BE2C (cell line): ENCODE results near the gene MSH6.

ENCODE experiments used
- DNase-seq: peaks from one replicate; pipeline ENCODE4 v3.0.0-alpha.2; 2020
- H3K27me3 ChIP-seq: fragments of 250-450 bp; sonication (Bioruptor Pico); 2 replicates; pipeline ENCODE4 v1.5.1; 2020; ENCODE audit warnings: mild to moderate bottlenecking
- H3K36me3 ChIP-seq: fragments of 250-450 bp; sonication (Bioruptor Pico); 2 replicates; pipeline ENCODE4 v1.5.1; 2020; ENCODE audit warnings: mild to moderate bottlenecking
- H3K4me1 ChIP-seq: fragments of 250-450 bp; sonication (Bioruptor Pico); 2 replicates; pipeline ENCODE4 v1.5.1; 2020
- H3K4me3 ChIP-seq: 2 replicates; pipeline ENCODE4 v1.5.1; 2011; ENCODE audit warnings: low read depth, low read length
- H3K9me3 ChIP-seq: fragments of 250-450 bp; sonication (Bioruptor Pico); 2 replicates; pipeline ENCODE4 v1.5.1; 2020
- CTCF ChIP-seq: IDR thresholded peaks from 2 replicates; pipeline ENCODE4 v1.5.1; 2012; ENCODE audit warnings: mild to moderate bottlenecking, low read depth, low read length

Gene MSH6

GRCh38 chr2:47767880-47768609 is 14.9 kb upstream of the MSH6 start:
- H3K4me1 ChIP-seq: no peaks in the 10 kb centered on the region
- peak; percentile 70 for TF ChIP-seq CTCF
- DNase-seq: peak; percentile 61
- no peaks in the 10 kb centered on the region for H3K36me3 ChIP-seq
- H3K9me3 ChIP-seq: no peaks in the 10 kb centered on the region
- no peaks in the 10 kb centered on the region for H3K27me3 ChIP-seq
- no peak overlapping the region for H3K4me3 ChIP-seq

- Histone ChIP-seq H3K4me3 (no peak overlapping the region), H3K4me1 (no peaks in the 10 kb centered on the region), H3K36me3 (no peaks in the 10 kb centered on the region), H3K9me3 (no peaks in the 10 kb centered on the region), H3K27me3 (no peaks in the 10 kb centered on the region)
- TF ChIP-seq CTCF: no peak
- no peak for DNase-seq
These were observed 13.6 kb upstream of the MSH6 start for GRCh38 chr2:47769318-47769717.

GRCh38 chr2:47771211-47771610 is 11.7 kb upstream of the MSH6 start:
- Histone ChIP-seq H3K4me3 (no peak overlapping the region), H3K4me1 (no peaks in the 10 kb centered on the region), H3K9me3 (no peaks in the 10 kb centered on the region), H3K36me3 (no peaks in the 10 kb centered on the region), H3K27me3 (no peaks in the 10 kb centered on the region)
- TF ChIP-seq CTCF: no peak
- DNase-seq: peak; percentile 44

- H3K9me3 ChIP-seq: no peaks in the 10 kb centered on the region
- no peak overlapping the region for H3K4me3 ChIP-seq
- no peak for DNase-seq
- H3K36me3 ChIP-seq: no peaks in the 10 kb centered on the region
- no peaks in the 10 kb centered on the region for H3K27me3 ChIP-seq
- no peak for TF ChIP-seq CTCF
- no peaks in the 10 kb centered on the region for H3K4me1 ChIP-seq
These were observed 10.6 kb upstream of the MSH6 start for GRCh38 chr2:47772343-47772742.

- TF ChIP-seq CTCF: no peak
- DNase-seq: no peak
- Histone ChIP-seq H3K9me3 (no peaks in the 10 kb centered on the region), H3K27me3 (no peaks in the 10 kb centered on the region), H3K4me1 (no peaks in the 10 kb centered on the region), H3K36me3 (no peaks in the 10 kb centered on the region), H3K4me3 (no peak overlapping the region)
These were observed 8.4 kb upstream of the MSH6 start for GRCh38 chr2:47774567-47774966.

- Histone ChIP-seq H3K36me3 (no peaks in the 10 kb centered on the region), H3K27me3 (no peaks in the 10 kb centered on the region), H3K9me3 (no peaks in the 10 kb centered on the region), H3K4me1 (no peaks in the 10 kb centered on the region), H3K4me3 (no peak overlapping the region)
- DNase-seq: no peak
- TF ChIP-seq CTCF: no peak
These were observed 5.5 kb upstream of the MSH6 start for GRCh38 chr2:47777277-47777937.
